T-cell (primary cell): ENCODE data around the gene IL36RN. TPM values are rescaled to one million over a fixed set of nuclear protein-coding genes. Genes with fewer than 3 reads are reported as not detected.

ENCODE experiments used
- ATAC-seq, 4 experiments: fragments of 200-7000 bp in 3 of 4; fragments of 150-1000 bp in 1 of 4; cut with Tn5 transposase; replicated peaks in 1 of 4; 1 replicate in 3 of 4; 2 replicates in 1 of 4; pipeline ENCODE4 v1.10.0; 2021; ENCODE audit warnings: moderate library complexity in 3 of 4, mild to moderate bottlenecking in 2 of 4, moderate number of reproducible peaks in 1 of 4
- CTCF ChIA-PET, 2 donors: fragments of 300-600 bp; sonication (Branson Sonifier 250); formaldehyde crosslinking; loops; one replicate each; lab custom pipeline; 2022; ENCODE audit warnings: antibody characterized with exemption in 2 of 2; lab: Charles Lee
- POLR2A ChIA-PET, 2 donors: fragments of 300-600 bp; sonication (Branson Sonifier 250); formaldehyde crosslinking; loops; one replicate each; lab custom pipeline; 2022; ENCODE audit warnings: antibody characterized with exemption in 2 of 2; lab: Charles Lee
- DNase-seq, 35 experiments: peaks; one replicate each; pipeline versions ENCODE4 v3.0.0 to v3.0.0-alpha.2; 2013 to 2023
- H3K27ac ChIP-seq: one replicate; pipeline ENCODE4 v1.5.1; 2013; ENCODE audit warnings: low read length
- H3K27me3 ChIP-seq, 2 experiments: replicated peaks in 1 of 2; 1 replicate in 1 of 2; 2 replicates in 1 of 2; pipeline versions ENCODE4 v1.6.1 to v1.7.0; 2013; ENCODE audit warnings: low read length in 1 of 2, mixed read lengths in 1 of 2; ENCODE audit not compliant: control insufficient read depth in 2 of 2, insufficient read depth in 2 of 2; ENCODE audit errors: extremely low read depth in 1 of 2
- H3K36me3 ChIP-seq, 2 donors: 1 replicate in 1 of 2; 2 replicates in 1 of 2; pipeline versions ENCODE4 v1.6.1 to v1.7.0; 2013; ENCODE audit warnings: low read length in 1 of 2; ENCODE audit not compliant: control insufficient read depth in 2 of 2, insufficient read depth in 1 of 2; ENCODE audit errors: extremely low read depth in 1 of 2
- H3K4me1 ChIP-seq, 2 experiments: 1 replicate in 1 of 2; 2 replicates in 1 of 2; pipeline versions ENCODE4 v1.6.1 to v1.7.0; 2013; ENCODE audit warnings: low read length in 2 of 2, mixed read lengths in 1 of 2; ENCODE audit not compliant: insufficient read depth in 2 of 2, control insufficient read depth in 1 of 2; ENCODE audit errors: extremely low read depth in 1 of 2
- H3K4me3 ChIP-seq, 2 donors: 1 replicate in 1 of 2; 2 replicates in 1 of 2; pipeline versions ENCODE4 v1.5.1 to v1.7.0; 2013; ENCODE audit warnings: mild to moderate bottlenecking in 2 of 2, low read length in 1 of 2, moderate library complexity in 1 of 2; ENCODE audit not compliant: control insufficient read depth in 1 of 2; ENCODE audit errors: extremely low read depth in 1 of 2
- H3K9me3 ChIP-seq: 2 replicates; pipeline ENCODE4 v1.7.0; 2013
- H3K27ac Mint-ChIP-seq, 2 donors: one replicate each; pipeline ENCODE4 v1.8.0; 2020 to 2021; ENCODE audit warnings: mild to moderate bottlenecking in 2 of 2, mixed read lengths in 2 of 2
- H3K27me3 Mint-ChIP-seq, 2 donors: one replicate each; pipeline ENCODE4 v1.8.0; 2021 to 2022; ENCODE audit warnings: mixed read lengths in 2 of 2
- H3K36me3 Mint-ChIP-seq: one replicate; pipeline ENCODE4 v1.8.0; 2021; ENCODE audit warnings: mixed read lengths
- H3K4me1 Mint-ChIP-seq, 3 donors: one replicate each; pipeline ENCODE4 v1.8.0; 2020 to 2022; ENCODE audit warnings: mixed read lengths in 3 of 3, mild to moderate bottlenecking in 1 of 3
- H3K4me3 Mint-ChIP-seq, 3 donors: one replicate each; pipeline ENCODE4 v1.8.0; 2020 to 2022; ENCODE audit warnings: mild to moderate bottlenecking in 3 of 3, mixed read lengths in 3 of 3, moderate library complexity in 3 of 3
- H3K9me3 Mint-ChIP-seq, 3 donors: one replicate each; pipeline ENCODE4 v1.8.0; 2020 to 2022; ENCODE audit warnings: mixed read lengths in 3 of 3
- WGBS: methylation state at CpG from one replicate; pipeline ENCODE4 v1.1.5; 2013; ENCODE audit warnings: missing lambda C conversion rate; ENCODE audit not compliant: insufficient coverage; 5-methylcytosine and 5-hydroxymethylcytosine counted together
- total RNA-seq, 35 experiments: library from RNA in 6 of 35; stranded (reverse) in 6 of 35; fragments of 120-200 nt in 1 of 35; gene quantifications; one replicate each; pipeline versions ENCODE4 v1.2.1 to v1.2.4 and lab custom pipeline; 2013 to 2026

IL36RN gene
- total RNA-seq, 5 donors from 2014 or later (not counting 1 experiment from before 2014, with no cell fraction given), result not detected

GRCh38 chr2:113068249-113068648 is 9.3 kb downstream of the IL36RN start:
- POLR2A ChIA-PET, result interaction anchor here in 1 of 2 donors (0.6 kb wide), 1 partner anchor 22 kb away, joined by 3 read pairs; no protein-coding TSS in a partner anchor

DNA sequence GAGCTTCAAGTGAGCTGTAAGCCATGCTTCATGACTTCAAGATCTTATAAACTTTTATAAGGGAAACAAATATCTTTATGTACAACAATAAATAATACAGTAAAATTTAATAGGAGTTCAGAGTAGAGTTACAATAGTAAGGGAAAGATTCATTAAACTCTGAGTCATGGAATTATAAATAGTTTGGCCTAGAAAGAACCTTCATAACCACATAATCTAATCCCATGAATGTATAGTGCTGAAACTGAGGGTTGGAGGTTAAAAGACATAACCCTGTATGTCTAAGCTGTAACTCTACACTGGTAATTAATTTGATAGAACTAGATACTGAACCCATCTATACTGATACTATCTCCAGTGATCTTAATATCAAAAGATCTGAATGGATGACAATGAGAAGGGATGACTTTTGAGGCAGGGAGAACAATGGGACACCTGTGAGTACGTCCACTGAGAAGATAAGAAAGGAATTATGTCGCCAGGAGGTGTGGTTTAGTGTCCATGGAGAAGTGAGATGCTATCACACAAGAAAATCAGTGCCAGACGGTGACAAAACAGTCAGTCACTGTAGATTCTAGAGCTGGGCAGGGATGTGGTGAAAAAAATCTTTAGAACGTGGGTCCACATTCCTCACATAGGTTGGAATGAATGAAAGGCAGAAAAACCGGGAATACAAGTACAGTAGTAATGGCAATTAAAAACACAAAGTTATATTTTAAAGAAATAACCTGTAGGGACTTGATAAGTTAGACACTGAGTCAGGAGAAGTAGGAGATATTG is 9.9 kb downstream of the IL36RN start:
- Histone ChIP-seq H3K27ac (no peak overlapping the region), H3K27me3 (peaks cover 0 to 8% of the 10 kb centered on the region in 2 experiments), H3K4me1 (peaks cover 0 to under 1% of the 10 kb centered on the region in 2 experiments), H3K9me3 (no peaks in the 10 kb centered on the region), H3K4me3 (no peak overlapping the region), H3K36me3 (no peaks in the 10 kb centered on the region)
- no peaks in the 10 kb centered on the region for H3K36me3 Mint-ChIP-seq
- H3K27ac Mint-ChIP-seq, result no peak overlapping the region
- H3K9me3 Mint-ChIP-seq, result peaks cover 0 to 7% (median 0%) of the 10 kb centered on the region in 3 donors
- CTCF ChIA-PET, result no interaction called here
- ATAC-seq, result no peak
- no peak for DNase-seq
- H3K4me1 Mint-ChIP-seq, result no peaks in the 10 kb centered on the region
- no peak overlapping the region for H3K4me3 Mint-ChIP-seq
- WGBS, result 20% methylated on average over 2 of the region's 5 CpGs
- POLR2A ChIA-PET, result no interaction called here
- peaks cover 0 to 7% of the 10 kb centered on the region in 2 donors for H3K27me3 Mint-ChIP-seq

More at GRCh38 chr2:113068249-113068648, 9.3 kb downstream of the IL36RN start:
- H3K27me3 Mint-ChIP-seq, result peaks cover 0 to 7% of the 10 kb centered on the region in 2 donors
- H3K27ac Mint-ChIP-seq, result no peak overlapping the region
- Histone ChIP-seq H3K36me3 (no peaks in the 10 kb centered on the region), H3K27me3 (peaks cover 0 to 8% of the 10 kb centered on the region in 2 experiments), H3K27ac (no peak overlapping the region), H3K4me3 (no peak overlapping the region), H3K9me3 (no peaks in the 10 kb centered on the region), H3K4me1 (no peaks in the 10 kb centered on the region)
- no peaks in the 10 kb centered on the region for H3K4me1 Mint-ChIP-seq
- CTCF ChIA-PET, result no interaction called here
- H3K9me3 Mint-ChIP-seq, result peaks cover 0 to 7% (median 0%) of the 10 kb centered on the region in 3 donors
- DNase-seq (no peak), ATAC-seq (no peak)
- H3K36me3 Mint-ChIP-seq, result no peaks in the 10 kb centered on the region
- WGBS, result no CpG with 5 or more reads among the region's 2 CpGs
- no peak overlapping the region for H3K4me3 Mint-ChIP-seq

DNA sequence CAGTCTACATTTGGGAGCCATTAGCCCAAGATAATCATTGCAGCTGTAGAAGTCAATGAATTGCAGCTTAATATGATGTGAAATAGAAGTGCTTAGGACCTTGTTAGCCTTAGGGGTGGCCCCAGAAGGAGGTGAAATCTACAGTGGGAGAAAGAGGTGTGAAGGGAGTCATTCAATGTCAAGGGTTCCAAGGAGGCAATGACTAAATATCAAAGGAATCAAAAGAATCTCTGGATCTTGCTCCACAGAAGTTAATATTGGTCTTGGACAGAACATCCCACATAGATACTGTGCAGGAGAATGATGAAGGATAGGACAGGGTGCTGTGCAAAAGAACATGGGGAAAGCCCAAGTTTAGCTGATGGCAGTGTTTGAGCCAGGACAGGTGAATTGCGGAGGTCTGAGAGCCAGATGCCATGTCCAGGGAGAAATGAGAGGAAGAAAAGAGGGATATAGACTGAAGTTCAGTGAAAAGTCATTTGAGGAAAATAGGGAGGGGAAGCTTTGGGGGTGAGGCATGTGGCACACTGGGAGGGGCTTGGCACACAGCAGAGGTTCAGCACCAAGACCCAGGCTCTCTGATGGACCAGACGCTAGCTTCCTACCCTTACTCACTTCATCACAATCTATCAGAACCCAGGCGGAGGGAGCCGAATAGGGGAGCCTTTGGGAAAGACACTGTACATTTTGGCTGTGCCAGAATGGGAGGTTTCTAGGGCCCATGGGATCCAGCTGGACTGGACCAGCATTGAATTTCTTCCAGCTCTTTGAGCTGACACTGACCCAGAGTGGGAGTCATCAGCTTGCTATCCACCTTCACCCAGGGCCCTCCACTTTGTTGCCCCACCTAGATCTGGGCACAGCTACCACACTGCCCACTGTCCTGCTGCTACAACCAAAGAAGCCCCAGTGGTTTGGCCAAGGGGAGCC is 10.9 kb downstream of the IL36RN start:
- no peak overlapping the region for H3K27ac Mint-ChIP-seq
- POLR2A ChIA-PET, result no interaction called here
- H3K9me3 Mint-ChIP-seq, result peaks cover 0 to 7% (median 0%) of the 10 kb centered on the region in 3 donors
- CTCF ChIA-PET, result interaction anchor here in 1 of 2 donors (0.6 kb wide), 1 partner anchor 12 kb away, joined by 3 read pairs; no protein-coding TSS in a partner anchor
- peaks cover 0 to 7% of the 10 kb centered on the region in 2 donors for H3K27me3 Mint-ChIP-seq
- Histone ChIP-seq H3K4me1 (peaks cover 9 to 11% of the 10 kb centered on the region in 2 experiments), H3K36me3 (no peaks in the 10 kb centered on the region), H3K4me3 (no peak overlapping the region), H3K27ac (no peak overlapping the region), H3K27me3 (peaks cover 0 to 7% of the 10 kb centered on the region in 2 experiments), H3K9me3 (no peaks in the 10 kb centered on the region)
- H3K36me3 Mint-ChIP-seq, result no peaks in the 10 kb centered on the region
- ATAC-seq (no peak), DNase-seq (no peak)
- WGBS, result 100% methylated on average over 1 of the region's 4 CpGs
- H3K4me3 Mint-ChIP-seq, result no peak overlapping the region
- peaks cover 4 to 10% (median 4%) of the 10 kb centered on the region in 3 donors for H3K4me1 Mint-ChIP-seq

- no peaks in the 10 kb centered on the region for H3K36me3 Mint-ChIP-seq
- Histone ChIP-seq H3K4me1 (peaks cover 10 to 14% of the 10 kb centered on the region in 2 experiments), H3K9me3 (no peaks in the 10 kb centered on the region), H3K27ac (no peak overlapping the region), H3K4me3 (no peak overlapping the region), H3K36me3 (no peaks in the 10 kb centered on the region), H3K27me3 (peaks cover 0 to 8% of the 10 kb centered on the region in 2 experiments)
- H3K27ac Mint-ChIP-seq, result no peak overlapping the region
- ATAC-seq, result no peak
- H3K4me1 Mint-ChIP-seq, result peaks cover 9 to 16% (median 9%) of the 10 kb centered on the region in 3 donors
- CTCF ChIA-PET, result no interaction called here
- no peak overlapping the region for H3K4me3 Mint-ChIP-seq
- peaks cover 0 to 7% (median 0%) of the 10 kb centered on the region in 3 donors for H3K9me3 Mint-ChIP-seq
- DNase-seq, result no peak
- WGBS, result no CpG with 5 or more reads among the region's 1 CpG
- H3K27me3 Mint-ChIP-seq, result peaks cover 0 to 7% of the 10 kb centered on the region in 2 donors
- POLR2A ChIA-PET, result no interaction called here
These were observed 11.6 kb downstream of the IL36RN start for GRCh38 chr2:113070606-113070975.

GRCh38 chr2:113072584-113072983 is 13.6 kb downstream of the IL36RN start:
- no peak overlapping the region for H3K4me3 ChIP-seq
- no peak for ATAC-seq
- Mint-ChIP-seq H3K4me3 (no peak overlapping the region), H3K27ac (no peak overlapping the region), H3K9me3 (peaks cover 0 to under 1% (median 0%) of the 10 kb centered on the region in 3 donors), H3K4me1 (peaks cover 9 to 16% (median 9%) of the 10 kb centered on the region in 3 donors), H3K27me3 (peaks cover 0 to 7% of the 10 kb centered on the region in 2 donors), H3K36me3 (no peaks in the 10 kb centered on the region)
- no peaks in the 10 kb centered on the region for H3K36me3 ChIP-seq
- ChIA-PET CTCF (no interaction called here), POLR2A (no interaction called here)
- no peak overlapping the region for H3K27ac ChIP-seq
- H3K4me1 ChIP-seq, result peaks cover 10 to 14% of the 10 kb centered on the region in 2 experiments
- WGBS, result no CpG with 5 or more reads among the region's 4 CpGs
- H3K27me3 ChIP-seq, result peaks cover 0 to 8% of the 10 kb centered on the region in 2 experiments
- H3K9me3 ChIP-seq, result no peaks in the 10 kb centered on the region
- no peak for DNase-seq

DNA sequence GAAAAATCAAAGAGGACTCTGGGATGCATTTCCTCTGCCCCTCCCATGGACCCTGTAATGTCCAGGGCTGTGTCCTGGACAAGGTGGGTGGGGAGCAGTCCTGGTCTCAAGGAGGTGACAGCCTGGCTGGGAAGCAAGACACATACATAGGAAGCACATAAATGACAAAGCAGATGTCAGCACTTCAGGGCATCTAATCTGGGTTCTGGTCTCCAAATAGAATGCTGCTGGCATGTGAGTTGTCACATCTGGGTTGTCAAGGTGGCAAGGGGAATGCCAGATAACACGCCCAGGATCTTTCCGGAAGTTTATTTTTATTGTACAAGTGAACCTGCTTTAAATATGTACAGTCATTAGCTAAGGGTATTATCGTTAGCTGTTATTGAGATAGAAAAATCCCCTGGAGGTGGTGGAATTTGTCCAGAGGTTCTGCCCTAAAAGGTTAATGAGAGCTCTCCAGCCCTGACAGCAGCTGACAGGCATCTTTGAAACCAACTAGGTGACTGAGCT is 14.4 kb downstream of the IL36RN start:
- no peaks in the 10 kb centered on the region for H3K36me3 Mint-ChIP-seq
- H3K4me1 Mint-ChIP-seq, result peaks cover 9 to 16% (median 9%) of the 10 kb centered on the region in 3 donors
- H3K27ac Mint-ChIP-seq, result no peak overlapping the region

More for the DNA sequence above, 14.4 kb downstream of the IL36RN start:
- ChIA-PET POLR2A (no interaction called here), CTCF (no interaction called here)
- Histone ChIP-seq H3K36me3 (no peaks in the 10 kb centered on the region), H3K4me3 (no peak overlapping the region), H3K27me3 (peaks cover 0 to 8% of the 10 kb centered on the region in 2 experiments), H3K4me1 (peaks cover 10 to 14% of the 10 kb centered on the region in 2 experiments), H3K9me3 (no peaks in the 10 kb centered on the region), H3K27ac (no peak overlapping the region)
- ATAC-seq (no peak), DNase-seq (no peak)
- Mint-ChIP-seq H3K9me3 (no peaks in the 10 kb centered on the region), H3K4me3 (no peak overlapping the region), H3K27me3 (peaks cover 0 to 7% of the 10 kb centered on the region in 2 donors)
- 71% methylated on average over 1 of the region's 3 CpGs for WGBS
